SK-N-SH (cell line): Measurements from ENCODE around the gene TMEM269. TPM values are rescaled to one million over a fixed set of nuclear protein-coding genes. Genes with fewer than 3 reads are reported as not detected.
A peak's percentile ranks its signal among the peaks of the same experiment; 100 is the strongest.

ENCODE experiments used
- CTCF ChIA-PET: fragments of 300-600, 350-600 bp; formaldehyde crosslinking; extraction: SDS; loops from one replicate; lab custom pipeline; 2021; lab: Yijun Ruan, JAX
- POLR2A ChIA-PET: fragments of 350-600 bp; sonication (Branson Sonifier 250); formaldehyde crosslinking; extraction: SDS; loops from one replicate; lab custom pipeline; 2020; ENCODE audit warnings: antibody characterized with exemption, inconsistent platforms; lab: Yijun Ruan, JAX
- DNase-seq: peaks from one replicate; pipeline ENCODE4 v3.0.0; 2012
- H2AFZ ChIP-seq: fragments of 200-600 bp; sonication (generic); 2 replicates; pipeline ENCODE4 v1.8.1; 2016; ENCODE audit warnings: antibody characterized with exemption, mild to moderate bottlenecking, low read depth
- H3F3A ChIP-seq: fragments of 200-600 bp; sonication (generic); replicated peaks from 2 replicates; pipeline ENCODE3; 2016; ENCODE audit warnings: antibody characterized with exemption, mild to moderate bottlenecking; ENCODE audit not compliant: insufficient read depth
- H3K27ac ChIP-seq, 2 experiments: fragments of 200-500 bp in 1 of 2; fragments of 200-600 bp in 1 of 2; sonication (Bioruptor generic) in 1 of 2; sonication (generic), shearing (Covaris generic) in 1 of 2; 2 replicates each; pipeline versions ENCODE4 v1.5.1 to v1.6.1; 2014 to 2016; ENCODE audit warnings: low read depth in 2 of 2, inconsistent platforms in 1 of 2, low read length in 1 of 2, mild to moderate bottlenecking in 1 of 2, mixed read lengths in 1 of 2
- H3K27me3 ChIP-seq: fragments of 200-600 bp; sonication (generic), shearing (Covaris generic); 2 replicates; pipeline ENCODE4 v1.6.1; 2016; ENCODE audit warnings: mixed run types; ENCODE audit not compliant: insufficient read depth
- H3K36me3 ChIP-seq, 2 experiments: fragments of 200-500 bp in 1 of 2; fragments of 200-600 bp in 1 of 2; sonication (Bioruptor generic) in 1 of 2; sonication (generic) in 1 of 2; replicated peaks in 1 of 2; 2 replicates each; pipeline versions ENCODE3 to v1.5.1; 2014 to 2016; ENCODE audit warnings: low read length in 1 of 2, mild to moderate bottlenecking in 1 of 2; ENCODE audit not compliant: insufficient read depth in 2 of 2, control insufficient read depth in 1 of 2
- H3K4me1 ChIP-seq, 2 experiments: fragments of 200-500 bp in 1 of 2; fragments of 200-600 bp in 1 of 2; sonication (Bioruptor generic) in 1 of 2; sonication (generic), shearing (Covaris generic) in 1 of 2; 2 replicates each; pipeline versions ENCODE4 v1.5.1 to v1.6.1; 2014 to 2016; ENCODE audit warnings: low read depth in 1 of 2, low read length in 1 of 2, mixed run types in 1 of 2; ENCODE audit not compliant: insufficient read depth in 2 of 2, control insufficient read depth in 1 of 2
- H3K4me2 ChIP-seq: fragments of 200-600 bp; sonication (generic), shearing (Covaris generic); 2 replicates; pipeline ENCODE4 v1.6.1; 2017; ENCODE audit warnings: mixed run types
- H3K4me3 ChIP-seq, 2 experiments: fragments of 200-500 bp in 1 of 2; fragments of 200-600 bp in 1 of 2; sonication (Bioruptor generic) in 1 of 2; sonication (generic), shearing (Covaris generic) in 1 of 2; 2 replicates each; pipeline versions ENCODE4 v1.5.1 to v1.8.1; 2014 to 2016; ENCODE audit warnings: low read depth in 2 of 2, inconsistent platforms in 1 of 2, low read length in 1 of 2, mild to moderate bottlenecking in 1 of 2, mixed read lengths in 1 of 2, moderate library complexity in 1 of 2
- H3K79me2 ChIP-seq: fragments of 200-600 bp; sonication (generic); 2 replicates; pipeline ENCODE4 v1.8.1; 2017; ENCODE audit warnings: mild to moderate bottlenecking; ENCODE audit not compliant: insufficient read depth
- H3K9ac ChIP-seq: fragments of 200-600 bp; sonication (generic); 2 replicates; pipeline ENCODE4 v1.6.1; 2017; ENCODE audit warnings: mixed run types
- H3K9me2 ChIP-seq: fragments of 200-600 bp; sonication (generic); 2 replicates; pipeline ENCODE4 v1.6.1; 2017; ENCODE audit warnings: mixed run types
- H3K9me3 ChIP-seq: fragments of 200-600 bp; sonication (generic); 2 replicates; pipeline ENCODE4 v1.6.1; 2017; ENCODE audit warnings: mixed run types, mild to moderate bottlenecking, moderate library complexity
- H4K20me1 ChIP-seq: fragments of 200-600 bp; sonication (generic); 2 replicates; pipeline ENCODE4 v1.6.1; 2017; ENCODE audit warnings: mild to moderate bottlenecking, mixed run types; ENCODE audit not compliant: insufficient read depth
- CHD2 ChIP-seq: fragments of 150-350 bp; IDR thresholded peaks from 2 replicates; pipeline ENCODE4 v1.6.1; 2018; ENCODE audit warnings: low read length; ENCODE audit not compliant: partially characterized antibody
- EP300 ChIP-seq, 2 experiments: IDR thresholded peaks; 2 replicates each; pipeline versions ENCODE4 v1.4.0 to v1.6.1; 2012; ENCODE audit warnings: borderline replicate concordance in 1 of 2, low read depth in 1 of 2, low read length in 1 of 2
- GABPA ChIP-seq: IDR thresholded peaks from 2 replicates; pipeline ENCODE4 v1.4.0; 2012; ENCODE audit warnings: low read depth, mild to moderate bottlenecking
- GATA2 ChIP-seq: sonication (generic); formaldehyde crosslinking; IDR thresholded peaks from 2 replicates; pipeline ENCODE4 v1.5.0; 2020; ENCODE audit warnings: mild to moderate bottlenecking, missing genetic modification reagents
- JUND ChIP-seq: IDR thresholded peaks from 2 replicates; pipeline ENCODE4 v1.4.0; 2012
- MAX ChIP-seq: IDR thresholded peaks from 2 replicates; pipeline ENCODE4 v1.4.0; 2012; ENCODE audit warnings: low read depth
- MEF2A ChIP-seq: IDR thresholded peaks from 2 replicates; pipeline ENCODE4 v1.4.0; 2012; ENCODE audit warnings: low read depth, borderline replicate concordance
- MXI1 ChIP-seq: IDR thresholded peaks from 2 replicates; pipeline ENCODE4 v1.6.1; 2012; ENCODE audit warnings: mild to moderate bottlenecking, low read depth, low read length, improper control_type of control experiment
- PBX3 ChIP-seq: IDR thresholded peaks from 2 replicates; pipeline ENCODE4; 2012
- POLR2AphosphoS5 ChIP-seq: IDR thresholded peaks from 2 replicates; pipeline ENCODE4 v1.6.1; 2012; ENCODE audit warnings: low read depth, low read length
- RCOR1 ChIP-seq: fragments of 150-350 bp; IDR thresholded peaks from 2 replicates; pipeline ENCODE4 v1.6.1; 2017; ENCODE audit warnings: antibody characterized with exemption, low read length
- REST ChIP-seq: IDR thresholded peaks from 2 replicates; pipeline ENCODE4 v1.6.1; 2012; ENCODE audit warnings: mild to moderate bottlenecking, low read depth, low read length, moderate library complexity
- RFX5 ChIP-seq: IDR thresholded peaks from 2 replicates; pipeline ENCODE4 v1.6.1; 2012; ENCODE audit warnings: mild to moderate bottlenecking, improper control_type of control experiment, low read length
- RXRA ChIP-seq: IDR thresholded peaks from 2 replicates; pipeline ENCODE4 v1.4.0; 2012; ENCODE audit warnings: low read depth, mild to moderate bottlenecking, borderline replicate concordance
- TAF1 ChIP-seq: IDR thresholded peaks from 2 replicates; pipeline ENCODE4 v1.6.1; 2012; ENCODE audit warnings: low read depth, mild to moderate bottlenecking, low read length, moderate library complexity, borderline replicate concordance
- TCF12 ChIP-seq: IDR thresholded peaks from 2 replicates; pipeline ENCODE4 v1.4.0; 2012
- TEAD4 ChIP-seq: IDR thresholded peaks from 2 replicates; pipeline ENCODE4 v1.4.0; 2012; ENCODE audit warnings: mild to moderate bottlenecking, borderline replicate concordance; ENCODE audit not compliant: insufficient read depth
- YY1 ChIP-seq: IDR thresholded peaks from 2 replicates; pipeline ENCODE4 v1.4.0; 2012; ENCODE audit warnings: low read depth, mild to moderate bottlenecking
- ZBTB33 ChIP-seq: IDR thresholded peaks from 2 replicates; pipeline ENCODE4 v1.4.0; 2012; ENCODE audit warnings: low read depth, borderline replicate concordance
- WGBS: methylation state at CpG from one replicate; pipeline ENCODE4 v1.1.6; 2017; ENCODE audit warnings: low lambda C conversion rate; 5-methylcytosine and 5-hydroxymethylcytosine counted together
- polyA plus RNA-seq, 3 experiments: library from polyadenylated mRNA; depleted of rRNA; stranded (reverse); fragments of >200 nt; gene quantifications; 2 replicates each; pipeline ENCODE4 v1.2.3, GENCODE V29; 2012

Gene TMEM269
- polyA plus RNA-seq, 1 of the 3 experiments (the other 2 are of a cell fraction): 0.05 TPM

- POLR2A ChIA-PET: no interaction called here
- no peak overlapping the region for H3K9ac ChIP-seq
- TF ChIP-seq GATA2 (CRISPR knock-in tag) (no peak), REST (no peak), RFX5 (no peak), GABPA (no peak), ZBTB33 (no peak), RCOR1 (no peak), MAX (no peak)
- 97% methylated on average over 2 of the region's 2 CpGs for WGBS
- no peaks in the 10 kb centered on the region for H3K27me3 ChIP-seq
- DNase-seq: no peak
- H3K4me2 ChIP-seq: no peak overlapping the region
- no peaks in the 10 kb centered on the region for H3K9me2 ChIP-seq
- H3K27ac ChIP-seq: no peak overlapping the region
- no peaks in the 10 kb centered on the region; the same call in 1 of the 2 replicates for H4K20me1 ChIP-seq
- peaks cover 19 to 23% of the 10 kb centered on the region in 2 experiments; a peak in 3 of 4 replicates for H3K4me1 ChIP-seq
- peaks cover 0 to 4% of the 10 kb centered on the region in 2 experiments for H3K36me3 ChIP-seq
- H3K79me2 ChIP-seq: peaks cover 30% of the 10 kb centered on the region
- CTCF ChIA-PET: interaction anchor here (0.6 to 3.4 kb wide), 2 partner anchors 25 to 252 kb away, joined by 3 to 13 read pairs; partner anchors contain the start of gene ZNF691
- H3F3A ChIP-seq: peaks cover 5% of the 10 kb centered on the region
- H3K4me3 ChIP-seq: no peak overlapping the region
- no peak overlapping the region for H2AFZ ChIP-seq
- H3K9me3 ChIP-seq: no peaks in the 10 kb centered on the region
These were observed 36.9 kb downstream of the TMEM269 start for GRCh38 chr1:42821690-42822089.

GRCh38 chr1:42822800-42823392 lies 38.1 kb downstream of the TMEM269 start:
- WGBS: 10% methylated on average over 2 of the region's 2 CpGs
- no peak overlapping the region for H2AFZ ChIP-seq
- peaks cover 19 to 22% of the 10 kb centered on the region in 2 experiments; a peak in 3 of 4 replicates for H3K4me1 ChIP-seq
- no peak overlapping the region for H3K4me3 ChIP-seq
- H4K20me1 ChIP-seq: no peaks in the 10 kb centered on the region; the same call in 1 of the 2 replicates
- H3K27ac ChIP-seq: peak overlapping the region; percentile 63 to 83; a peak in 3 of 4 replicates
- peaks cover 5% of the 10 kb centered on the region for H3F3A ChIP-seq
- CTCF ChIA-PET: interaction anchor here (0.8 to 3.4 kb wide), 4 partner anchors 23 to 251 kb away, joined by 3 to 13 read pairs (median 3); partner anchors contain the start of gene ZNF691
- TF ChIP-seq TEAD4: 0 out of 2 replicates have a peak, but pooled peaks have one; percentile 13
- peak; percentile 87 for TF ChIP-seq PBX3
- no peak for TF ChIP-seq RCOR1
- peak; percentile 64 for TF ChIP-seq POLR2AphosphoS5
- TF ChIP-seq MXI1: 0 out of 2 replicates have a peak, but pooled peaks have one; percentile 27
- no peak for TF ChIP-seq MEF2A
- peak; percentile 96 for TF ChIP-seq TCF12
- peak; percentile 64 to 66; a peak in 3 of 4 replicates for TF ChIP-seq EP300 (IDR thresholded peaks at IDR 0.05; ENCODE audit: borderline replicate concordance in 1 of 2, low read depth in 1 of 2, low read length in 1 of 2)
- TF ChIP-seq JUND: peak; percentile 42
- TF ChIP-seq YY1: 0 out of 2 replicates have a peak, but pooled peaks have one; percentile 8
- no peak for TF ChIP-seq TAF1
- TF ChIP-seq GATA2 (CRISPR knock-in tag): peak; percentile 56
- no peak for TF ChIP-seq RXRA
- TF ChIP-seq CHD2: peak; percentile 25
- TF ChIP-seq, all 33 proteins: peak for 10
- no peaks in the 10 kb centered on the region for H3K9me3 ChIP-seq
- DNase-seq: peak; percentile 43
- peaks cover 0 to 4% of the 10 kb centered on the region in 2 experiments for H3K36me3 ChIP-seq
- POLR2A ChIA-PET: no interaction called here
- no peaks in the 10 kb centered on the region for H3K9me2 ChIP-seq
- H3K79me2 ChIP-seq: peaks cover 26% of the 10 kb centered on the region
- no peak overlapping the region for H3K4me2 ChIP-seq
- H3K27me3 ChIP-seq: no peaks in the 10 kb centered on the region
- no peak overlapping the region for H3K9ac ChIP-seq
